GM19455 (cell line): ENCODE results near the gene GPR137B.

Source experiments
- ATAC-seq: cut with Tn5 transposase; IDR thresholded peaks from one replicate; pipeline ENCODE4 v1.9.1; 2021; ENCODE audit not compliant: unreplicated experiment

The GPR137B gene

GRCh38 chr1:236113324-236114032, 28.9 kb upstream of the GPR137B start:
- ATAC-seq = no peak

- ATAC-seq = no peak
These were observed 28.1 kb upstream of the GPR137B start for GRCh38 chr1:236114076-236114747.

- no peak for ATAC-seq
These were observed 24.6 kb upstream of the GPR137B start for GRCh38 chr1:236117710-236118109.

GRCh38 chr1:236119943-236120484, 22.3 kb upstream of the GPR137B start:
- no peak for ATAC-seq

- no peak for ATAC-seq
These were observed 21.6 kb upstream of the GPR137B start for GRCh38 chr1:236120721-236121153.

- ATAC-seq = no peak
These were observed 20.2 kb upstream of the GPR137B start for GRCh38 chr1:236122176-236122575.

- no peak for ATAC-seq
These were observed 18.8 kb upstream of the GPR137B start for GRCh38 chr1:236123563-236123962.

- no peak for ATAC-seq
These were observed 17.4 kb upstream of the GPR137B start for GRCh38 chr1:236124965-236125364.

- ATAC-seq = no peak
These were observed 15.3 kb upstream of the GPR137B start for GRCh38 chr1:236127045-236127444.

- no peak for ATAC-seq
These were observed 13.6 kb upstream of the GPR137B start for GRCh38 chr1:236128646-236129178.

- no peak for ATAC-seq
These were observed 13.0 kb upstream of the GPR137B start for GRCh38 chr1:236129306-236129705.

GRCh38 chr1:236130372-236130771, 12.0 kb upstream of the GPR137B start:
- no peak for ATAC-seq

- ATAC-seq = no peak
These were observed 10.4 kb upstream of the GPR137B start for GRCh38 chr1:236131916-236132315.

GRCh38 chr1:236132420-236133046, 9.8 kb upstream of the GPR137B start:
- ATAC-seq = no peak

GRCh38 chr1:236133339-236133738, 9.0 kb upstream of the GPR137B start:
- ATAC-seq = no peak

GRCh38 chr1:236133802-236134201, 8.5 kb upstream of the GPR137B start:
- no peak for ATAC-seq

- ATAC-seq = no peak
These were observed 5.0 kb upstream of the GPR137B start for GRCh38 chr1:236137285-236137852.

- ATAC-seq = no peak
These were observed 2.8 kb upstream of the GPR137B start for GRCh38 chr1:236139495-236139894.

GRCh38 chr1:236140705-236141446, 1.5 kb upstream of the GPR137B start:
- no peak for ATAC-seq

- no peak for ATAC-seq
These were observed 689 bp upstream of the GPR137B start for GRCh38 chr1:236141447-236142252.
